HCT116 (cell line): ENCODE results near the gene CTSZ. TPM values are rescaled to one million over a fixed set of nuclear protein-coding genes. Genes with fewer than 3 reads are reported as not detected.

Experiments used
- ATAC-seq: fragments of 200-7000 bp; cut with Tn5 transposase; 2 replicates; pipeline ENCODE4 v1.9.1; 2020; ENCODE audit warnings: mild to moderate bottlenecking, moderate library complexity
- BruUV-seq: library from RNA; stranded (reverse); fragments of 400-500 nt; replicated peaks from 2 replicates; lab custom pipeline; 2021; lab: Mats Ljungman, UMichigan
- CTCF ChIA-PET: fragments of 300-600 bp; sonication (Branson Sonifier 250); formaldehyde crosslinking; loops from one replicate; lab custom pipeline; 2021; ENCODE audit warnings: antibody characterized with exemption; lab: Charles Lee
- POLR2A ChIA-PET: fragments of 300-600, 350-600 bp; sonication (Branson Sonifier 250); formaldehyde crosslinking; loops from one replicate; lab custom pipeline; 2021; ENCODE audit warnings: antibody characterized with exemption; lab: Charles Lee
- RAD21 ChIA-PET, 2 experiments: fragments of 300-600 bp; sonication (Branson Sonifier 250); formaldehyde crosslinking; loops; one replicate each; lab custom pipeline; 2023; ENCODE audit warnings: low total read pairs in 2 of 2; ENCODE audit not compliant: uncharacterized antibody in 2 of 2, unreplicated experiment in 2 of 2, low non-redundant PET in 1 of 2; lab: Charles Lee
- DNase-seq: peaks from one replicate; pipeline ENCODE4 v3.0.0-alpha.2; 2010; ENCODE audit warnings: low read depth, low spot score
- H2AFZ ChIP-seq: fragments of 200-600 bp; shearing (Covaris generic), sonication (generic); 2 replicates; pipeline ENCODE4 v1.6.1; 2017; ENCODE audit warnings: low read depth, mixed run types, mixed read lengths, antibody characterized with exemption, low read length; ENCODE audit not compliant: poor library complexity, severe bottlenecking
- H3K27ac ChIP-seq: 2 replicates; pipeline ENCODE4 v1.5.1; 2012; ENCODE audit warnings: low read depth, low read length
- H3K27me3 ChIP-seq: fragments of 200-600 bp; sonication (generic); 2 replicates; pipeline ENCODE4 v1.6.1; 2016; ENCODE audit warnings: mixed run types, low read length, mixed read lengths; ENCODE audit not compliant: insufficient read depth
- H3K36me3 ChIP-seq, 2 experiments: fragments of 200-500 bp in 1 of 2; fragments of 200-600 bp in 1 of 2; sonication (Bioruptor generic) in 1 of 2; sonication (generic) in 1 of 2; 2 replicates each; pipeline versions ENCODE4 v1.5.1 to v1.6.1; 2014 to 2016; ENCODE audit warnings: low read length in 2 of 2, inconsistent platforms in 1 of 2, mixed read lengths in 1 of 2, mixed run types in 1 of 2; ENCODE audit not compliant: insufficient read depth in 2 of 2, control insufficient read depth in 1 of 2
- H3K4me1 ChIP-seq, 2 experiments: fragments of 200-600 bp in 1 of 2; sonication (generic) in 1 of 2; 2 replicates each; pipeline versions ENCODE4 v1.5.1 to v1.6.1; 2012 to 2017; ENCODE audit warnings: low read length in 2 of 2, inconsistent platforms in 1 of 2, mild to moderate bottlenecking in 1 of 2, mixed read lengths in 1 of 2, mixed run types in 1 of 2, moderate library complexity in 1 of 2; ENCODE audit not compliant: insufficient read depth in 2 of 2, control insufficient read depth in 1 of 2
- H3K4me2 ChIP-seq: fragments of 200-600 bp; sonication (generic); 2 replicates; pipeline ENCODE4 v1.6.1; 2017; ENCODE audit warnings: mixed run types, low read length, mixed read lengths
- H3K4me3 ChIP-seq, 2 experiments: fragments of 200-600 bp in 1 of 2; sonication (generic) in 1 of 2; replicated peaks in 1 of 2; 2 replicates each; pipeline ENCODE4 v1.5.1; 2011 to 2016; ENCODE audit warnings: low read length in 2 of 2, control low read depth in 1 of 2, low read depth in 1 of 2, mild to moderate bottlenecking in 1 of 2, mixed read lengths in 1 of 2, mixed run types in 1 of 2
- H3K79me2 ChIP-seq: fragments of 200-600 bp; sonication (generic); 2 replicates; pipeline ENCODE4 v1.6.1; 2017; ENCODE audit warnings: mild to moderate bottlenecking, mixed run types, low read length, moderate library complexity, mixed read lengths; ENCODE audit not compliant: insufficient read depth
- H3K9ac ChIP-seq: fragments of 200-600 bp; sonication (generic); 2 replicates; pipeline ENCODE4 v1.6.1; 2016; ENCODE audit warnings: low read length, mixed read lengths
- H3K9me2 ChIP-seq: fragments of 200-600 bp; sonication (generic), shearing (Covaris generic); 2 replicates; pipeline ENCODE4 v1.6.1; 2017; ENCODE audit warnings: mixed run types, mild to moderate bottlenecking, moderate library complexity; ENCODE audit not compliant: insufficient read depth
- H3K9me3 ChIP-seq, 2 experiments: fragments of 200-500 bp in 1 of 2; fragments of 200-600 bp in 1 of 2; sonication (Bioruptor generic) in 1 of 2; sonication (generic) in 1 of 2; 2 replicates each; pipeline ENCODE4 v1.6.1; 2014 to 2017; ENCODE audit warnings: low read length in 2 of 2, mixed read lengths in 2 of 2, inconsistent platforms in 1 of 2, low read depth in 1 of 2, mild to moderate bottlenecking in 1 of 2, mixed run types in 1 of 2, moderate library complexity in 1 of 2; ENCODE audit not compliant: control insufficient read depth in 1 of 2, insufficient read depth in 1 of 2
- H4K20me1 ChIP-seq: fragments of 200-600 bp; sonication (generic), shearing (Covaris generic); 2 replicates; pipeline ENCODE4 v1.6.1; 2017; ENCODE audit warnings: mixed run types, mild to moderate bottlenecking, moderate library complexity; ENCODE audit not compliant: insufficient read depth
- ATF3 ChIP-seq: IDR thresholded peaks from 2 replicates; pipeline ENCODE4 v1.6.1; 2012
- CBX3 ChIP-seq: IDR thresholded peaks from 2 replicates; pipeline ENCODE4 v1.6.1; 2012; ENCODE audit warnings: low read depth
- CEBPB ChIP-seq: IDR thresholded peaks from 2 replicates; pipeline ENCODE4 v1.6.1; 2012; ENCODE audit warnings: low read depth
- EGR1 ChIP-seq: IDR thresholded peaks from 2 replicates; pipeline ENCODE4 v1.6.1; 2012; ENCODE audit warnings: low read depth
- ELF1 ChIP-seq: IDR thresholded peaks from 2 replicates; pipeline ENCODE4 v1.6.1; 2012; ENCODE audit warnings: low read depth, borderline replicate concordance
- FOSL1 ChIP-seq: IDR thresholded peaks from 2 replicates; pipeline ENCODE4 v1.6.1; 2012; ENCODE audit warnings: low read depth
- JUND ChIP-seq: IDR thresholded peaks from 2 replicates; pipeline ENCODE4 v1.6.1; 2012
- POLR2AphosphoS5 ChIP-seq: IDR thresholded peaks from 2 replicates; pipeline ENCODE4 v1.6.1; 2011; ENCODE audit warnings: mild to moderate bottlenecking, low read depth, low read length, moderate library complexity
- RAD21 ChIP-seq: IDR thresholded peaks from 2 replicates; pipeline ENCODE4 v1.6.1; 2012; ENCODE audit warnings: low read depth, mild to moderate bottlenecking
- SIN3A ChIP-seq: IDR thresholded peaks from 2 replicates; pipeline ENCODE4 v1.6.1; 2012; ENCODE audit warnings: low read depth
- SP1 ChIP-seq: IDR thresholded peaks from 2 replicates; pipeline ENCODE4 v1.6.1; 2012; ENCODE audit warnings: low read depth
- TCF7L2 ChIP-seq: IDR thresholded peaks from 2 replicates; pipeline ENCODE4 v1.7.0; 2011; ENCODE audit warnings: borderline replicate concordance, inconsistent platforms; ENCODE audit not compliant: insufficient read depth, insufficient read length; ENCODE audit errors: extremely low read depth
- YY1 ChIP-seq: IDR thresholded peaks from 2 replicates; pipeline ENCODE4 v1.6.1; 2011; ENCODE audit warnings: low read length, low read depth, moderate library complexity, mild to moderate bottlenecking; ENCODE audit not compliant: insufficient replicate concordance; ENCODE audit errors: extremely low read depth
- intact Hi-C: fragments of 100-400 bp; cut with micrococcal nuclease; formaldehyde crosslinking; loops from 2 replicates; pipeline ENCODE4 v1.10.0; 2022
- total RNA-seq: library from RNA; stranded (reverse); gene quantifications from one replicate; pipeline ENCODE4 v1.2.1, GENCODE V29; 2021; ENCODE audit not compliant: unreplicated experiment
- TF ChIP-seq, protein P1 (sequence below): IDR thresholded peaks from 2 replicates; pipeline ENCODE4 v1.6.1; 2012; ENCODE audit warnings: low read depth
- TF ChIP-seq, protein P2 (sequence below): IDR thresholded peaks from 2 replicates; pipeline ENCODE4 v1.6.1; 2012

The CTSZ gene
- total RNA-seq, 1 experiment from 2014 or later: 100 TPM

DNA sequence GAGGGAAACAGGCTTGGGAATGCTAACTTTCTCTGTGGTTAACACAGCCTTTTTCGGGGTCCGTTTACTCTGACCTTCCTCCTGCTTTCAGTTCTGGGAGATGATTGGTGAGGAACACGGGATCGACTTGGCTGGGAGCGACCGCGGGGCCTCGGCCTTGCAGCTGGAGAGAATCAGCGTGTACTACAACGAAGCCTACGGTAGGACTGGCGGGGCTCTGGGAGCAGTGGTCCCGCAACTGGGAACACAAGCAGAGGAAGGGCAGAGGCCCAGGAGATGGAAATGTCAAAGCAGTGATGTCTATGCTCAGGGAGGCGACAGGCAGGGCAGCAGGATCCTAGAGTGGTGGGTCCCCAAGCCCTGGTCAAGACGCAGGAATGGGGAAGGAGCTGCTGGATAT lies 15.7 kb upstream of the CTSZ start:
- H3K36me3 ChIP-seq: peaks cover 14 to 41% of the 10 kb centered on the region in 2 experiments; a peak in 3 of 4 replicates
- peaks cover 15% of the 10 kb centered on the region; the same call in 1 of the 2 replicates for H4K20me1 ChIP-seq
- H3K27me3 ChIP-seq: no peaks in the 10 kb centered on the region
- BruUV-seq: no TSS peak
- CTCF ChIA-PET: no interaction called here
- H3K4me1 ChIP-seq: no peaks in the 10 kb centered on the region
- H2AFZ ChIP-seq: no peak overlapping the region
- RAD21 ChIA-PET: no interaction called here
- DNase-seq: no peak
- H3K9ac ChIP-seq: no peak overlapping the region
- no peaks in the 10 kb centered on the region for H3K9me3 ChIP-seq
- POLR2A ChIA-PET: no interaction called here
- no peak overlapping the region for H3K4me3 ChIP-seq
- H3K79me2 ChIP-seq: peaks cover 32% of the 10 kb centered on the region
- intact Hi-C loops: no loop called here
- H3K4me2 ChIP-seq: no peak overlapping the region
- ATAC-seq: no peak
- no peak overlapping the region for H3K27ac ChIP-seq
- no peak for TF ChIP-seq CEBPB
- no peak for TF ChIP-seq EGR1
- no peak for TF ChIP-seq POLR2AphosphoS5
- TF ChIP-seq TCF7L2: no peak
- no peak for TF ChIP-seq JUND
- no peak for TF ChIP-seq RAD21
- no peak for TF ChIP-seq ELF1
- TF ChIP-seq YY1: no peak
- TF ChIP-seq ATF3: no peak
- no peak for TF ChIP-seq SP1
- no peak for TF ChIP-seq FOSL1
- TF ChIP-seq, protein P1, sequence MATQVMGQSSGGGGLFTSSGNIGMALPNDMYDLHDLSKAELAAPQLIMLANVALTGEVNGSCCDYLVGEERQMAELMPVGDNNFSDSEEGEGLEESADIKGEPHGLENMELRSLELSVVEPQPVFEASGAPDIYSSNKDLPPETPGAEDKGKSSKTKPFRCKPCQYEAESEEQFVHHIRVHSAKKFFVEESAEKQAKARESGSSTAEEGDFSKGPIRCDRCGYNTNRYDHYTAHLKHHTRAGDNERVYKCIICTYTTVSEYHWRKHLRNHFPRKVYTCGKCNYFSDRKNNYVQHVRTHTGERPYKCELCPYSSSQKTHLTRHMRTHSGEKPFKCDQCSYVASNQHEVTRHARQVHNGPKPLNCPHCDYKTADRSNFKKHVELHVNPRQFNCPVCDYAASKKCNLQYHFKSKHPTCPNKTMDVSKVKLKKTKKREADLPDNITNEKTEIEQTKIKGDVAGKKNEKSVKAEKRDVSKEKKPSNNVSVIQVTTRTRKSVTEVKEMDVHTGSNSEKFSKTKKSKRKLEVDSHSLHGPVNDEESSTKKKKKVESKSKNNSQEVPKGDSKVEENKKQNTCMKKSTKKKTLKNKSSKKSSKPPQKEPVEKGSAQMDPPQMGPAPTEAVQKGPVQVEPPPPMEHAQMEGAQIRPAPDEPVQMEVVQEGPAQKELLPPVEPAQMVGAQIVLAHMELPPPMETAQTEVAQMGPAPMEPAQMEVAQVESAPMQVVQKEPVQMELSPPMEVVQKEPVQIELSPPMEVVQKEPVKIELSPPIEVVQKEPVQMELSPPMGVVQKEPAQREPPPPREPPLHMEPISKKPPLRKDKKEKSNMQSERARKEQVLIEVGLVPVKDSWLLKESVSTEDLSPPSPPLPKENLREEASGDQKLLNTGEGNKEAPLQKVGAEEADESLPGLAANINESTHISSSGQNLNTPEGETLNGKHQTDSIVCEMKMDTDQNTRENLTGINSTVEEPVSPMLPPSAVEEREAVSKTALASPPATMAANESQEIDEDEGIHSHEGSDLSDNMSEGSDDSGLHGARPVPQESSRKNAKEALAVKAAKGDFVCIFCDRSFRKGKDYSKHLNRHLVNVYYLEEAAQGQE: no peak
- no peak for TF ChIP-seq SIN3A
- TF ChIP-seq CBX3: no peak
- TF ChIP-seq, protein P2, sequence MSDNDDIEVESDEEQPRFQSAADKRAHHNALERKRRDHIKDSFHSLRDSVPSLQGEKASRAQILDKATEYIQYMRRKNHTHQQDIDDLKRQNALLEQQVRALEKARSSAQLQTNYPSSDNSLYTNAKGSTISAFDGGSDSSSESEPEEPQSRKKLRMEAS: no peak
- TF ChIP-seq, all 23 proteins: peak for 0
- H3K9me2 ChIP-seq: no peaks in the 10 kb centered on the region
